Measurements from ENCODE around the gene EXOC2. TPM values are rescaled to one million over a fixed set of nuclear protein-coding genes. Genes with fewer than 3 reads are reported as not detected.

The EXOC2 gene
- total RNA-seq, 1 experiment from 2014 or later, result 45.7 TPM

- CTCF ChIA-PET, result no interaction called here
- Mint-ChIP-seq H3K36me3 (no peaks in the 10 kb centered on the region), H3K9me3 (no peaks in the 10 kb centered on the region), H3K4me3 (no peak overlapping the region), H3K27me3 (ENCODE audit: low read depth) (peaks cover 14% of the 10 kb centered on the region), H3K27ac (peak overlapping the region; percentile 39; the same call in 1 of the 2 replicates), H3K4me1 (peaks cover 57% of the 10 kb centered on the region)
- TF ChIP-seq TCF7 (CRISPR knock-in tag; IDR thresholded peaks at IDR 0.05; ENCODE audit: low read depth) (no peak), E2F4 (CRISPR knock-in tag; IDR thresholded peaks at IDR 0.05; ENCODE audit: borderline replicate concordance, low read depth) (no peak), ATF3 (CRISPR knock-in tag; conservative IDR thresholded peaks at IDR 0.05) (no peak), ZBTB21 (CRISPR knock-in tag; IDR thresholded peaks at IDR 0.05; ENCODE audit: borderline replicate concordance) (no peak), SMAD3 (CRISPR knock-in tag; IDR thresholded peaks at IDR 0.05; ENCODE audit: borderline replicate concordance) (no peak), NR1H2 (CRISPR knock-in tag; IDR thresholded peaks at IDR 0.05) (no peak), ZNF121 (CRISPR knock-in tag; IDR thresholded peaks at IDR 0.05) (no peak), GABPB1 (CRISPR knock-in tag; IDR thresholded peaks at IDR 0.05) (no peak), ZNF416 (CRISPR knock-in tag; IDR thresholded peaks at IDR 0.05) (no peak), AFF4 (CRISPR knock-in tag; IDR thresholded peaks at IDR 0.05; ENCODE audit: borderline replicate concordance) (no peak), ZNF532 (CRISPR knock-in tag; IDR thresholded peaks at IDR 0.05; ENCODE audit: borderline replicate concordance) (no peak), NFYB (CRISPR knock-in tag; conservative IDR thresholded peaks at IDR 0.05; ENCODE audit: low read depth) (no peak)
- POLR2A ChIA-PET, result no interaction called here
- DNase-seq (ENCODE audit: low spot score) (no peak), ATAC-seq (no peak)
Observed at GRCh38 chr6:708237-708598, 15.3 kb upstream of the EXOC2 start.

- CTCF ChIA-PET, result no interaction called here
- H3K27ac Mint-ChIP-seq, result peak overlapping the region; percentile 39; the same call in 1 of the 2 replicates
- DNase-seq (ENCODE audit: low spot score) (no peak), ATAC-seq (no peak)
- H3K9me3 Mint-ChIP-seq, result no peaks in the 10 kb centered on the region
- H3K4me3 Mint-ChIP-seq, result no peak overlapping the region
- H3K27me3 Mint-ChIP-seq (ENCODE audit: low read depth), result peaks cover 14% of the 10 kb centered on the region
- H3K36me3 Mint-ChIP-seq, result no peaks in the 10 kb centered on the region
- H3K4me1 Mint-ChIP-seq, result peaks cover 57% of the 10 kb centered on the region
- POLR2A ChIA-PET, result no interaction called here
- TF ChIP-seq E2F5 (CRISPR knock-in tag; IDR thresholded peaks at IDR 0.05), result no peak
- TF ChIP-seq ZNF425 (CRISPR knock-in tag; conservative IDR thresholded peaks at IDR 0.05), result no peak
- TF ChIP-seq ERG (CRISPR knock-in tag; IDR thresholded peaks at IDR 0.05), result no peak
- TF ChIP-seq ESRRA (CRISPR knock-in tag; IDR thresholded peaks at IDR 0.05; ENCODE audit: borderline replicate concordance), result no peak
- TF ChIP-seq GRHL2 (CRISPR knock-in tag; IDR thresholded peaks at IDR 0.05; ENCODE audit: insufficient replicate concordance, severe bottlenecking), result no peak
- TF ChIP-seq FOXK1 (CRISPR knock-in tag; IDR thresholded peaks at IDR 0.05), result no peak
- TF ChIP-seq SP1 (CRISPR knock-in tag; conservative IDR thresholded peaks at IDR 0.05), result no peak
- no peak for TF ChIP-seq HMGA2 (CRISPR knock-in tag; IDR thresholded peaks at IDR 0.05)
Observed at GRCh38 chr6:707576-708236, 14.8 kb upstream of the EXOC2 start.

Measured in WTC11 (cell line).